HG03097 (cell line): ENCODE data around the gene ESRRB.

Source experiments
- ATAC-seq: cut with Tn5 transposase; IDR thresholded peaks from one replicate; pipeline ENCODE4 v1.9.1; 2021; ENCODE audit not compliant: unreplicated experiment, low FRiP score

Gene ESRRB

DNA sequence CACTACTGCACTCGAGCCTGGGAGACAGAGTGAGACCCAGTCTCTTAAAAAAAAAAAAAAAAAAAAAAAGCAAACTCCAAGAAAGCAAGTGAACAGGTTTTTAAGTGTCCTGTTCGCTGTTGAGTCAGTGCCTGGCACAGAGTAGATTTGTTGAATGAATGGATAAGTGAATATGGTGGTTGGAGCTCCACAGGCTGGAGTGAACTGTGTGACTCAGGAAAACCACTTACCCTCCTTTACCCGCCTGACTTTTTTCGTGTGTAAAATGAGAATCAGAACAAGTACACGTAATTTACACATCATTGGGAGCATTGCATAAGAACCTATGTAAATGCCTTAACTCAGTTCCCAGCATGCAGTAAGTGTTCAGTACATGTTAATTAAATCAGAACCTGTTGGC is 24.0 kb upstream of the ESRRB start:
- ATAC-seq = no peak

DNA sequence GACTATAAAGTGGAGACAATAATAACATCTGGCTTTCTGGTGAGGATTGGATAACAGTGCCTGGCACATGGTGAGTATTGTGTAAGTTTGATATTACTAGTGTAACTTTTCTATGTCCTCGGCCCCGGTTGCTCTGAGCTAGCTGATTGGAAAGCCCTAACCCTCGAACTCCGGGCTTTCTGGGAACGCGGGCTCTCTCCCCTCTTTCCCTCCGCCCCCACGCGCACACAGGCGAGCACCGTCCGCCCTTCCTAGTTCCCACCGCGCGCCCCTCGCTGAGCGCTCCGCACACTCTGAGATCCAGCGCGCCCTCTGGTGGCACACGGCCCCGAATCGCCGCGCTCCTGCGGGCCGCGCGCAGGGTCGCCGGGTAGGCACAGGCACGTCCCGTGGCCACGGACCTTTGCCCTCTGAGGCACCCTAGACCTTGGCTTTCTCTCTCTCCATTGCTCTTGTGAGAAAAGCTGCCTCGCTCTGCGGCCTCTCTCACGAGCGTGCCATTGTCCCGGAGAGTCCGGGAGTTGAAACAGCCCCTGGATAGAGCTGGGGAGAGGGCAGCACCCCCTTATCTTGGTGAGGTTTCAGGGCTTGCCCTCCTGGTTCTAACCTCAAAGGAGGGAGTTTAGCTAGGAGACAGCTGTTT is 23.2 kb upstream of the ESRRB start:
- ATAC-seq = no peak

DNA sequence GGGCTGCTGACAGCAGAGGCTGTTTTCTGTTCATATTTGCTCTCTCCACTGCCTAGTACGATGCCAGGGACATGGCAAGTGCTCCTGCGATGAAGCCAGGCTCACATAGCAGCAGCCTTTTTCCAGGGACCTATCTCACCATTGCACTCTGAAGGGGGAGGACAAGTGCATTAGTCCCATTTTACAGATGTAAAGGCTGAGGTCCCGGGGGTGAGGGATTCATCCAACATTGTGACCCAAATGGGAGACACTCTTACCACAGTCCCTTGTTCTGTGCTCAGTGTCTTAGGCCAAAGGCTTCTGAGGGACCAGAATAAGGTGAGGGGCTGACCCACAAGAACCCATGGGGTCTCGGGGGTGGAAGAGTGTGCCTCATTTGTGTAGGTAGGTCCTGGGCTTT is 21.6 kb upstream of the ESRRB start:
- no peak for ATAC-seq

DNA sequence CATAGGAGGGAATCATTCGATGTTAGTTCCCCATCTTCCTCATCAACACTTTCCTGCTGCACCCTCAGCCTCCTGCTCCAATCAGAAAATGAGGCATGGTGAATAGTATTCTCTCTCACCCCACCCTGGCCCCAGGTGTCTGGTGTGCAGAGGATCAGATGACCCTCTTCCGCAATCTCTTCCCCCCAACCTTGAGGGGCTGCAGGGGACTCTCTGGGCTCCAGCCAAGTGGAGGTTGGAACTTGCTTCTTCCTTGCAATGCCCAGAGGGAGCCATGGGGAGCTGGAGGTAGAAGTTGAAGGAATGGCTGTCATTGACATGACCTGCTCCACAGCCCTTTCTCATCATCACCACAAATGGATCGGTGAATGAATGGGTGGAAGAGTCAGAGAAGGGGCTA is 20.2 kb upstream of the ESRRB start:
- no peak for ATAC-seq

DNA sequence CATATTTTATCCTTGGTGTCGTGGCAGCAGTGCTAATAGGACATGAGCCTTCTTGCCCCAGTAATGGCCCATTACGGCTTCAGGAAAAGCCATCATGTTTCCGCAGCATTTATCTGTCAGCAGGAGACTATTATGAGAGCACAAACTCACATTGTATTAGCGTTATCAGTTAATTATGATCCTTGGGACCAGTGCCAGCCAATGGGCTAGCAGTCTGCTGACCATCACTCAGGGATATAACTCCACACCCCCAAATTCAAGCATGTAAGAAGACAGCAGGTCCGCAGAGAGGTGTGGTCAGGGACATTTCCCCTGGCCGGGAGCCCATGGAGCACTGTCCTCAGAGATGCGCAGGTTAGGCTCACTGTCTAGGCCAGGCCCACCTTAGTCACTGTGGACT is 4.9 kb upstream of the ESRRB start:
- ATAC-seq = no peak

DNA sequence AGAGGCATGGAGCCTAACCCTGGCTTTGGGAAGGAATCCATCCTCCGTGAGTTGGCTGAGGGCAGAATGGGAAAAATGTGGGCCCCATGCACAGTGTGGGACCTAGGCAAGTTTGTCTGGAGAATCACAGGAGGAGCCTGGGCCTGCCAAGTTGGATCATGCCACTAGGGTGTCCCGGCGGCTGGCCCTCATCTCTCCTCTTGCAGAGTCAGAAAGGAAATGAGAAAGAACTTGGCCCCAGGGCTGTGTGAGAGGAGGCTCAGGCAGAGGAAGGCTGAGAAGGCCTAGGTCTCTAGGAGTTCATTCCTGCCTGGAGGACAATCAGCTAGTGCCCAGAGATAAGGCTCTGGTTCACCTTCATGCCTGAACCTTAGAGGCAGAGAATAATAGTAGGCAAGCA is 2.5 kb upstream of the ESRRB start:
- ATAC-seq = no peak

DNA sequence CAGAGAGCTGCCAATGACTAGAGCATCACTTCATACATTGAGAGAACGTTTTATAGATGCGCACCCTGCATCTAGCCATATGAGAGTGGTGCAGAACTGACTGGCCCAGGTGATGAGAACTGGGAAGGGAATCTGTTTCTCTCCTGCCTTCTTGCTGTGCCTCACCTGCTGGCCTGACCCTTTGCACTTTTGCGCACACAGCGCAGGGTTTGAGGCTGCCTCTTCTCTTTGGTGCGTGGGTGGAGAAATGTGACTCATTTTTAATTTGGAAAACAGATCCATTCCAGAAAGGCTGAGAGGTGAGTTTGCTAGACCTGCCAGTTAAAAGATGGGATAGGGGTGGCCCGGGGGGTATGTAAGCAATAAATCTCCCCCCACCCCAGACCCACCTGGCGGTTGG is 453 bp upstream of the ESRRB start:
- no peak for ATAC-seq

DNA sequence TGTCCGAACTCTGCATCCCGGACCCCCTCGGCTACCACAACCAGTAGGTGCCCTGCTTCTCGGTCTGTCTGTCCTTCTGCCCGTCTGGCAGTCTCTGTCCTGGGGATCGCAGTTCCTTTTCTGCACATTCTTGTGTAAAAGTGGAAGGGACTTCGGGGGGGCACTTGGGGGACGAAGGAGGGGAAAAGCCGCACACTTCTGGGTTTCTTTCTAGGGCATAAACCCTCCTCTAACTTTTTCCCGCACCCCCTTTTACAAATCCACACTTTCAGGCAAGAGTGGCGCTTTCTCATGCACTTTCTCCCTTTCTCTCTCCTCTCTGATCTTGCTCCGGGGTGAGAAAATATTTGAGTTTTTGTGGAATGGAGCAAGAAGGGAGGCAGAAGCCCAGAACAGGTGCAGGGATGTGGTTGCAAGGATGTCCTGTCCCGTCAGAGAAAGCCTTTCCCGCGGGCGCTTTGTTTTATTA is 506 bp downstream of the ESRRB start:
- ATAC-seq = no peak

DNA sequence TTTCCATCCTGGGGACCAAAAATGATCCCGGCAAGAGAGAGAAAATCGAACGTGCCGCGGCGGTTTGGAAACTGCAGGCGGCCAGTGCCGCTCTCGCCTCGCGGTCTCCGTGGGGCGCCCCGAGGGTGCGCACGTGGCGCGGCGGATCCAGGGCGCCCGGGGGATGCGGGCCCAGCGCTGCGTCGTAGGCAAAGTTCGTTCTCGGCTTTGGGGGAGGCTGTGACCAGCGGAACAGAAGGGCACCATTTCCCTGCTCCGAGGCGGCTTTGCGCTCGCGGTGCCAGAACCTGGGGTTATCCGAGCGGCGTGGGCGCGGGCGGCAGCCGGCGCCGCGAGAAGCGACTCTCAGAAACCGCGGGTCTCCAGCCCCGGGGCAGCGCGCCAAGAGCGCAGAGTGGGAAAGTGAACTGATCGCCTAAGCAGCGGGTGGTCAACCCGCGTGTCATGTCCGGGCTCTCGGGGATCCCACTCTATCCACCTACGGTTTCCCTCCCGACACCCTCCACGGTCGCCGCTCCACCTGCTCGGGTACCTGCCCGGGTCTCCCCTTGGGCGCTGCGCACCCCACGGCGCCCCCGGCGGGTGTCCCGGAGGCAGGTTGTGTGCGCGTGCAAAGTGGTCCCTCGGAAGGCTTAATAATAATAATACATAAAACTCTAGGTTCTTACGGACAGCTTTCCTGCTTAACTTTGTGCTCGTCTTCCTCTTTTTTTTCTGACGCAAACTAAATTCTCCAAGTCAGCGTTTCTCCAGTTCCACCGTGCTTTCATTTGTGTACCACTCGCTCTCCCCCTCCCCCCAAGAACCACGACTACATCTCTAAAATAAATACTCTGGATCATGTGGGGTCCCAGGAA is 1.2 kb downstream of the ESRRB start:
- ATAC-seq = no peak

DNA sequence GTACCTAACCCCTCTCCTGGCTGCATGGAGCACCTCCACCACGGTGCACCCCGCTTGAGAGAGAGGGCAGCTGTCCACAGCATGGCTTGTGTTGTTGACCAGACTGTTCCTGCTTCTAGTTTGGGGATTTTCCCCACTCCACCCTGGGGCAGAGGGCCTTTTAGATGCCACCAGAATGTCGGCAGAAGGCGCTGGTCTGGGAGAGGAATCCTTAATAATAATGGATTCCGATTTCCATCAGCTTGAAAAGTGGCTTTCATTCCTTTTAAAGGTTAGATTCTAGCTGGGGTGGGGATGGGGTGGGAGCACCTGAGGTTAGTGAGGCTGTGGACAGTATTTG is 1.8 kb downstream of the ESRRB start:
- no peak for ATAC-seq

DNA sequence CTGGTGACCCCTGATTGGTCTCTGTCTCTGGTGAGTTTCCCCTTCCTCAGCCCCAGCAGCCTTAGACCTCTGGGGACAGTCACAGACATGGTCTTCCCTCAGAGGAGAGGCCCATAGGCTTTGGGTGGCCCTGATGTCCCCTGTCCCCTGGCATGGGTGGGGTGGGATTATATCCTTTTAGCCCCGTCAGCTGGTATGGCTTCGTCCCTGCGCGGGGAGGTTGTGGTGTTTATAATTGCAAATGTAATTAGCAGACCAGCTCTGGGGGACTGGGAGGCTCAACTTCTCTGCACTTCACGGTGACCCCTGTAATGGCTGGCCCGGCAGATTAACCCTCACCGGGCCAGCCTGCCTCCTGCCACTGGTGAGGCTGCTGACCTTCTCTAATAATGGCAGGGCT is 5.1 kb downstream of the ESRRB start:
- ATAC-seq = no peak

DNA sequence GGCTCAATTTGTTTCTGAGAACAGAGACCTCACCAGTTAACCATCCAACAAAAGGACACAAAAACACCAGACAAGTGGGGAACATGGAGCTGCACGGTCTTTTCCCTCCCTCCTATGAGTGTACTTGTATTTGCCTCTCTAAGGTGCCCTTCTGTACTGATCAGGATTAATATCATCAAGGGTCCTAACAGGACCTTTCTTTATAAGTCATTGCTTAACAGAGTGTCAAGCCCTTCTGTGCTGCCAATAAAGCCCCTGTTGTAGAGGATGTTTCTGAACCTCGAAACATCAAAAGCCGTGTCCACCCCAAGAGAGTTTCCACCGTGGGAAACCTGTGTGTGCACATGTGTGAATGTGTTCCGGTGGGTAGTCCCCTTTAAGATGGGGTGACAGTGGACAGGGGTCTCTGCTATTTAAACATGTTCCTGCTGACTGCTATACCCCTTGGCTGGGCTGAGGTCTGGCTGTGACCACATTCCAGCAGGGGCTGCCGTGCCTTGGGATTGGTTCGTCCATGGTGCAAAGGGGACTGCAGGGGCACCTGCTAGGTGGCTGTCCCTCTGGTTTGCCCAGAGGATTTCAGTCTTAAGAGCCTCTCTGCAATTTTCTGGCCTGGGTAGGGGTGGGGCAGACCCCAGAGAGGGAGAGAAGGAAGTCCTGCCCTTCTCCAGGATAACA is 6.0 kb downstream of the ESRRB start:
- ATAC-seq = no peak

DNA sequence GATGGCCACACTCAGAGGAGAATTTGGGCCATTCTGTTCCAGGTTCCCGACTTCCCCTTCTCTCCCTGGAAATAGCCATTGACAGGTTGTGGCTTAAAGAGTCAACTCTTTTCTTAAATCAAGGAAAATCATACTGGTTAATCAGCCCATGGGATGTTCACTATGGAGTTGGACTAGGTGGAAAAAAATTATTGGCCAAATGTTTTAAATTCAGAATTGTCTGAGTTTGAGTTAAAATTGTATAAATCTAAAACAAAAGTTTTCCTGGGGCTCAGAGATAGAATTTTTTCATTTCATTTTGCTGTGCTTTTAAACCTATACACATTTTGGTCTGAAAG is 6.5 kb downstream of the ESRRB start:
- no peak for ATAC-seq

DNA sequence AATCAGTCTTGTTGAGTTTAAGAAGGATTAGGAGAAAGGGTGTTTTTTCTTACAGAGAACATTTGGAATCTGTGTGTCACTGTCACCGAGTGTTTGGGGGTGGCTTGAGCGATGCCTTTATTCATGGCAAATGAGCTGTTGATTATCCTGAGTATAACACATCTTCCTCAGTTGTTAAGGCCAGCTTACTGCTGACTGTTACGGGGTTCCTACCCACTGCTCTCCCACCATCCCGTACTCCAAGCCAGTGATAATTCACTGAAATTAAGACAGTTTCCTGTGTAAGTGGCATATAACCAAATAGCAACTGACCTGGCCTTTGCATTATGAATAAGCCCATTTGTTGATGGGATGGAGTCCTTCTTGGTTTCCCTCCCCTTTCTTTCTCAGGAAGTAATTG is 9.5 kb downstream of the ESRRB start:
- no peak for ATAC-seq

DNA sequence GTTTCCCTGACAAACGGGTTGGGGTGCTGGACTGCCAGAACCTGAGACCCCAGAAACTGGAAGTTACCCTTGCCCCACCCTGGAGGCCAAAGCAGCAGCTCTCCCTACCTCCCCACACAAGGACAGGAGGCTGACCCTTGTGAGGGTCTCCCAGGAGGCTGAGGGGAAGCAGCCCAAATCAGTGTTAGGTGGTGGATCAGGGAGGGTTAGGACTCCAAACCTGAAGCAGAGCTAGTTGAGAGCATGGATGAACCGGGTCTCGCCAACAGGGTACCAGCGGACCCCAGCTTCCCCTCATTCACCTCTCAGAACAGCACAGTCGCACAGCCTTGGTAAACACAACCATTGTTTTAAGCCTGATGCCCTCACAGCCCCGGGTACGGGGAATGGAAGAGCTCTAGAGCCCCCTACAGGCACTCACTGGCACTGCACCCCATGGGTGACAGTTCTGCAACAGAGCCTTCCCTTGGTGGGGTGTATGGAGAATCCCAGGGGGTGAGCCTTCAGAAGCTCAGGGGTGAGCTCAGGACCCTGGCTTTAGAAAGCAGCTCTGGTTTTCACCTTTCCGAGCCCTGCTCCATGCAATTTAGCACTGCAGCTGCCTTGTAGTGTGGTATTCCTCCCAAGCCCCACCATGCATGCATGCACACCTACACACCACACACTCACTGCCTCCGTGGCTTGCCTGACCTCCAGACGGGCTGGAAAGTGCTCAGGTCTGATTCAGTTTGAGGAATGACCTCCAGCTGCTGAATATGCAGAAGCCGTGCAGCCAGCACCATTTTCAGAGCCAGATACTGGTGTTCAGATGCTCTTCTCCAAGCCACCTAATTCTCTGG is 11.2 kb downstream of the ESRRB start:
- ATAC-seq = no peak

DNA sequence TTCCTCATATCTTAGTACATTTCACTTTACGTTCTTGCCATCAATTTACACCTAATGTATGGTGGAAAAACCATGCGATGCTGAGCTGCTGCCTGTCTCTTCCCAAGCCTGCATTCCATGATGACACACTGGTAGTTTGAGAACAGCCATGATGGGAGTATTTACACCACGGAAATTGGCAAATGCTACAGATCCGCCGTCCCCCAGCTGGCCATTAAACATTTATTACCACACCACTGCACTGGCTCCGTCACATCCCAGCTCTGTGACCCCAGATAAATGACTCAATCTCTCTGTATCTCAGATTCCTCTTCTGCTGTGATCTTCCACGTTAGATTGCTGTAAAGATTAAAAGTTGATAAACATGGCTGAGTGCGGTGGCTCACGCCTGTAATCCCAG is 13.9 kb downstream of the ESRRB start:
- no peak for ATAC-seq

DNA sequence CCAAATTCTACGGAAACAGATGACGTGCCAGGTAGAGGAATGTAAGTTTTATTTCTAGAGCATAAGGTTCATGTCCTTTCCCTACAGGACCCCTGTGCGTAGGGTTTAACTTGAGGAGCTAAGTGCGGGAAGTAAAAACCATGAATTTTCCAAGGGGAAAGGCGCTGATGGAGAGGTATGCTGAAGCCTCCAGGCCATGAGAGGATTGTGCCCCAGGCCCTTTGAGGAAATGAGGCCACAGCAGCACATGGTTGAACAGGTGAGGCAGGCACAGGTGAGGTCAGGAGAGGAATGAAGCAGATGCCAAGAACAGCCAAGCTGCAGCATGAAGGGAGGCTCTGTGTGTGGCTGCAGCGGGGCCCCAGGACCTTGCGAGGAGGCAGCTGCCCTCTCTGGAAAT is 14.7 kb downstream of the ESRRB start:
- no peak for ATAC-seq

DNA sequence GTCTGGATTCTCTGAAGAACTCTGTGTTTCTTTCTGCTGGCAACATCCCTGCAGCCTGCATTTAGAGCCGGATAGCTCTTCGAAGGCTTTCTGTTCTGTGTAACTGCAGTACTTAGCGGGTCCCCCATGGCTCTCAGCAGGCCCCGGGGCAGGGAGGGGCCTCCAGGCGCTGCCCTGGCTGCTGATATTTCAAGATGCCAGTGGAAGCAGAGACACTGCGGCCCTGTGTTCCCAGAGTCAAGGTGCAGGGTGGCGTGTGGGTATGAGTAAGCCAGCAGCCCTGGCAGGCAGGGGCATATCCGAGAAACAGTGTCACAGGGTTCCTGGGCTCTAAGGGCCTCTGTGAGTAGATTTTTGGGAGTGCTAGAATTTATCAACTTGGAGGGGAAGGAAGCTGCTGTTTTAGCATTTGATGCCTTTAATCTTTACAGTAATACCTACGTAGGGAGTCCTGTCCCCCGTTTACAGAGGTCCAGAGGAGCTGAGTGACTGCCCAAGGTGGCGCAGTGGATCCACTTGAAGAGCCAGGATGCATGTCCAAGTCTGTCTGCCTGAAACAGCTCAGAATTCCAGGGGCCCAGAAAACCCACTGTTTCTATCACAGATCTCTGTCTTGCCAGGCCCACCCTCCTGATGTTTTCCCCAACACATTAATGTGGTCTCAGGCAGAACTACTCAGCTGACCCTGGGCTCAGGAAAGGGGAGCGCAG is 16.2 kb downstream of the ESRRB start:
- no peak for ATAC-seq

DNA sequence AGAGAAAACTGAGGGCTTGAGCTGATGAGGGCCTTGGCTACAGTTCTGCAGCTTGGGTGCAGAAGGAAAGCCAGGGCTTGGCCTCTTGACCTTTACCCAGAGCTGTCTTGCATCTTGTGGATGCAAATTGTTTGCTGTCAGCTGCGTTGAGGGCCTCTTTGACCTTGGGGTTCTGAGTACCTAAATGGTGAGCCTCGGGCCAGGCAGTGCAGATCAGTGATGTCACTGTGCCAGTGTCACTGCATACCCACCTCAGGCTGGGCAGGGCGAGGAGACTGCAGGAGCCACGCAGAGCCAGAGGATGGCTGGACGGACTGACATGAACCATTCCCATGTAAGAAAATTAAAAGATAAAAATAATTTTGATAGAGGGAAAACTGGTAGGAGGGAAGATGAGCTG is 18.6 kb downstream of the ESRRB start:
- ATAC-seq = no peak

DNA sequence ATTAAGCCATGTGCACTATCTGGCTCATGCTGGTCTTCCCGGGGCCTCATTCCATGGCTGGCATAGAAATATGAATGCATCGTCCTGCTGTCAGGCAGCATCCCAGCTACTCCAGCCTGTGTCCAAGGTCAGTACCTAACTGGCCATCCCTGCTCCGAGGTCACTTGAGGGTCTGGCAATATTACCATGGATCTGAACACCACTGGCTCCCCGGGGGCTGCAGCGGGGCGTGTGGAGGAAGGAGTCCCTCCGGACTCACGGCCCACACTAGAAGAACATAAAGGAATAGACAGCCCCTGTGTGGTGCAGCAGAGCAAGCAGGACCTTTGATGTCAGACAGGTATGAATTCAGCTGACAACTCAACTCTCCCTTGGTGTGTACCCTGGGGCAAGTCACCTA is 19.2 kb downstream of the ESRRB start:
- ATAC-seq = no peak
